Uterus (tissue), 2 donors: ENCODE data around the gene OR9Q1.

Source experiments
- CTCF ChIP-seq, 4 experiments: fragments of 200-600 bp in 2 of 4; fragments of 450-650 bp in 2 of 4; sonication (generic) in 2 of 4; IDR thresholded peaks; one replicate each; pipeline ENCODE4 v1.5.1; 2016 to 2019; ENCODE audit warnings: antibody characterized with exemption in 4 of 4, mild to moderate bottlenecking in 2 of 4, moderate library complexity in 1 of 4
- POLR2A ChIP-seq, 2 donors: fragments of 450-650 bp; IDR thresholded peaks; one replicate each; pipeline ENCODE4 v1.6.1; 2016; ENCODE audit warnings: antibody characterized with exemption in 2 of 2, mild to moderate bottlenecking in 1 of 2, moderate library complexity in 1 of 2

- TF ChIP-seq CTCF (IDR thresholded peaks at IDR 0.05) (no peak), POLR2A (IDR thresholded peaks at IDR 0.05) (no peak)
These were observed 73.8 kb downstream of the OR9Q1 start for GRCh38 chr11:58097437-58097836.
